ENCODE results near the gene NT5C3B. TPM values are rescaled to one million over a fixed set of nuclear protein-coding genes. Genes with fewer than 3 reads are reported as not detected.

NT5C3B gene
- total and polyA plus RNA-seq, 10 donors: 17.0 to 62.7 (median 29.5) TPM

- 93 to 97% (median 93%) methylated on average over 23 of the region's 23 CpGs for WGBS, 5 donors
- Histone ChIP-seq H3K4me3 (no peak overlapping the region), H3K4me1 (peaks cover 5 to 18% (median 11%) of the 10 kb centered on the region in 6 donors), H3K9me3 (no peaks in the 10 kb centered on the region), H3K27me3 (replicated peaks in 1 of 7) (peaks cover 0 to 15% (median 0%) of the 10 kb centered on the region in 7 donors), H3K27ac (no peak overlapping the region), H3K36me3 (no peaks in the 10 kb centered on the region)
- intact Hi-C loops (cut with DNase I; ENCODE audit: low total_unique reads): no loop called here
- TF ChIP-seq POLR2AphosphoS5 (IDR thresholded peaks at IDR 0.05) (no peak), POLR2A (IDR thresholded peaks at IDR 0.05) (no peak), CTCF (IDR thresholded peaks at IDR 0.05 in 8 of 11, conservative IDR thresholded peaks at IDR 0.05 in 3 of 11) (no peak)
- no peak for DNase-seq
Observed at GRCh38 chr17:41816637-41817320, 19.3 kb downstream of the NT5C3B start.

- Histone ChIP-seq H3K27me3 (replicated peaks in 1 of 7) (peaks cover 0 to 31% (median 0%) of the 10 kb centered on the region in 7 donors), H3K4me1 (peaks cover 12 to 43% (median 29%) of the 10 kb centered on the region in 6 donors), H3K9me3 (no peaks in the 10 kb centered on the region), H3K4me3 (no peak overlapping the region), H3K27ac (no peak overlapping the region), H3K36me3 (no peaks in the 10 kb centered on the region)
- intact Hi-C loops (cut with DNase I; ENCODE audit: low total_unique reads): no loop called here
- no peak for TF ChIP-seq POLR2A (IDR thresholded peaks at IDR 0.05)
- TF ChIP-seq CTCF (IDR thresholded peaks at IDR 0.05 in 8 of 11, conservative IDR thresholded peaks at IDR 0.05 in 3 of 11): no peak
- TF ChIP-seq POLR2AphosphoS5 (IDR thresholded peaks at IDR 0.05): no peak
- no peak for DNase-seq
- 36 to 89% (median 65%) methylated on average over 1 of the region's 1 CpG for WGBS, 5 donors
Observed at GRCh38 chr17:41814195-41814594, 21.8 kb downstream of the NT5C3B start.

GRCh38 chr17:41813699-41814124, 22.3 kb downstream of the NT5C3B start:
- Histone ChIP-seq H3K4me3 (peak overlapping the region in 3 of 8 donors; percentile 64 to 89 (median 74)), H3K27ac (peak overlapping the region in 3 of 8 donors; percentile 46 to 81 (median 50)), H3K36me3 (no peaks in the 10 kb centered on the region), H3K9me3 (no peaks in the 10 kb centered on the region), H3K27me3 (replicated peaks in 1 of 7) (peaks cover 0 to 31% (median 0%) of the 10 kb centered on the region in 7 donors), H3K4me1 (peaks cover 12 to 43% (median 29%) of the 10 kb centered on the region in 6 donors)
- WGBS, 5 donors: 73 to 94% (median 87%) methylated on average over 9 of the region's 9 CpGs
- intact Hi-C loops (cut with DNase I; ENCODE audit: low total_unique reads): no loop called here
- TF ChIP-seq POLR2A (IDR thresholded peaks at IDR 0.05): no peak
- TF ChIP-seq CTCF (IDR thresholded peaks at IDR 0.05 in 8 of 11, conservative IDR thresholded peaks at IDR 0.05 in 3 of 11): no peak
- no peak for TF ChIP-seq POLR2AphosphoS5 (IDR thresholded peaks at IDR 0.05)
- no peak for DNase-seq

- DNase-seq: no peak
- peak overlapping the region in 6 of 8 donors; percentile 38 to 81 (median 52) for H3K27ac ChIP-seq
- peaks cover 12 to 43% (median 29%) of the 10 kb centered on the region in 6 donors for H3K4me1 ChIP-seq
- intact Hi-C loops (cut with DNase I; ENCODE audit: low total_unique reads): no loop called here
- peak overlapping the region; percentile 64 to 89 (median 74) for H3K4me3 ChIP-seq
- peaks cover 0 to 31% (median 0%) of the 10 kb centered on the region in 7 donors for H3K27me3 ChIP-seq (replicated peaks in 1 of 7)
- TF ChIP-seq POLR2A (IDR thresholded peaks at IDR 0.05) (no peak), CTCF (IDR thresholded peaks at IDR 0.05 in 8 of 11, conservative IDR thresholded peaks at IDR 0.05 in 3 of 11) (no peak), POLR2AphosphoS5 (IDR thresholded peaks at IDR 0.05) (no peak)
- no peaks in the 10 kb centered on the region for H3K36me3 ChIP-seq
- 44 to 54% (median 51%) methylated on average over 10 to 12 of the region's 12 CpGs for WGBS, 5 donors
- no peaks in the 10 kb centered on the region for H3K9me3 ChIP-seq
Observed at GRCh38 chr17:41813152-41813680, 22.8 kb downstream of the NT5C3B start.
